ENCODE data around the gene MACROD2. TPM values are rescaled to one million over a fixed set of nuclear protein-coding genes. Genes with fewer than 3 reads are reported as not detected.

Gene MACROD2
- total and polyA plus RNA-seq, 4 donors = 13.0 to 67.1 (median 20.7) TPM

DNA sequence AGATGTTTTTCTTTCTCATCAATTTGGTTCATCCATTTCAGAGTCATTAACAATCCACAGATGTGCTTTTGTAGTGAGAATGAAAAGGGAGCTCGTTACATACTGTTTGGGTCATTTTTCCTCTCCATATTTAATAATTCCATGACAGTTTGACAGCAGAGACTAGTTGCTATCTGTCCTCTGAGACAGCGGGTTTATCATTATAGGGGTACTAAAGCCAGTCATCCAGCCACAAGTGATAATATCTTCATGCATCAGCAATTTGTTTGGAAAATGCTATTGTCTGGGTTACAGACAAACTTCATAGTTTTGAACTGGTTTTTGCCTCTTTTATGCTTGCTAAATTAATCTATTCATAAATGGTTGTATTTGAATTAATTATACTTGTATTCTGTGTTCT lies 692.7 kb downstream of the MACROD2 start:
- Histone ChIP-seq H3K9ac (ENCODE audit: insufficient read depth in 1 of 2, low read length in 2 of 2) (no peak overlapping the region), H3K9me3 (ENCODE audit: control insufficient read depth in 4 of 4, insufficient read depth in 3 of 4, low read length in 3 of 4) (peaks cover 0 to 1% (median 0%) of the 10 kb centered on the region in 4 donors), H3K36me3 (ENCODE audit: control insufficient read depth in 4 of 4, insufficient read depth in 4 of 4, low read length in 4 of 4) (no peaks in the 10 kb centered on the region), H3K27me3 (ENCODE audit: control insufficient read depth in 3 of 3, insufficient read depth in 3 of 3, low read length in 2 of 3) (no peaks in the 10 kb centered on the region), H3K27ac (ENCODE audit: low read depth in 1 of 2, low read length in 1 of 2) (no peak overlapping the region), H3K4me1 (ENCODE audit: control insufficient read depth in 5 of 5, insufficient read depth in 5 of 5, low read length in 5 of 5) (no peaks in the 10 kb centered on the region), H3K4me3 (no peak overlapping the region)
- DNase-seq (no peak), ATAC-seq (ENCODE audit: insufficient read depth, low FRiP score) (no peak)
- TF ChIP-seq, protein P1, sequence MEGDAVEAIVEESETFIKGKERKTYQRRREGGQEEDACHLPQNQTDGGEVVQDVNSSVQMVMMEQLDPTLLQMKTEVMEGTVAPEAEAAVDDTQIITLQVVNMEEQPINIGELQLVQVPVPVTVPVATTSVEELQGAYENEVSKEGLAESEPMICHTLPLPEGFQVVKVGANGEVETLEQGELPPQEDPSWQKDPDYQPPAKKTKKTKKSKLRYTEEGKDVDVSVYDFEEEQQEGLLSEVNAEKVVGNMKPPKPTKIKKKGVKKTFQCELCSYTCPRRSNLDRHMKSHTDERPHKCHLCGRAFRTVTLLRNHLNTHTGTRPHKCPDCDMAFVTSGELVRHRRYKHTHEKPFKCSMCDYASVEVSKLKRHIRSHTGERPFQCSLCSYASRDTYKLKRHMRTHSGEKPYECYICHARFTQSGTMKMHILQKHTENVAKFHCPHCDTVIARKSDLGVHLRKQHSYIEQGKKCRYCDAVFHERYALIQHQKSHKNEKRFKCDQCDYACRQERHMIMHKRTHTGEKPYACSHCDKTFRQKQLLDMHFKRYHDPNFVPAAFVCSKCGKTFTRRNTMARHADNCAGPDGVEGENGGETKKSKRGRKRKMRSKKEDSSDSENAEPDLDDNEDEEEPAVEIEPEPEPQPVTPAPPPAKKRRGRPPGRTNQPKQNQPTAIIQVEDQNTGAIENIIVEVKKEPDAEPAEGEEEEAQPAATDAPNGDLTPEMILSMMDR (IDR thresholded peaks at IDR 0.05; ENCODE audit: control extremely low read depth, extremely low read depth) = no peak
- WGBS, 2 donors = 80 to 81% methylated on average over 2 of the region's 2 CpGs

DNA sequence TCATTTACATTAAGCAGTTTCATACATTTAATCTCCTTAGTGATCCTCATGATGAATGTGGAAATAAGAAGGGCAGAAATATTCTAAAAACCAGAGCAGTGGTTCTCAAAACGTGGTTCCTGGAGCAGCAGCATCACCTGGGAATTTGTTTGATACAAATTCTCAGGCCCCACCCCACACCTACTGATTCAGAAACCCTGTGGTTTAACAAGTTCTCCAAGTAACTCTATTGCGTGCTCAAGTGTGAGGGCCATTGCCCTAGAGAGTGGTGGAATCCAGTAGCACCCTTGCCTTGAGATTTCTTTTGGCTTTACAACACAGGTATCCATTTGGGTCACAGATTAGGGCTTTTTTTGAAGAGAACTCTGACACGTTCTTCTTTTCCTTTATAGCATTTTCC lies 696.7 kb downstream of the MACROD2 start:
- TF ChIP-seq, protein P1 (IDR thresholded peaks at IDR 0.05; ENCODE audit: control extremely low read depth, extremely low read depth) = no peak
- H3K4me3 ChIP-seq = no peak overlapping the region
- DNase-seq (no peak), ATAC-seq (ENCODE audit: insufficient read depth, low FRiP score) (no peak)
- WGBS, 2 donors = 68 to 86% methylated on average over 3 of the region's 3 CpGs
- no peak overlapping the region for H3K9ac ChIP-seq (ENCODE audit: insufficient read depth in 1 of 2, low read length in 2 of 2)
- H3K36me3 ChIP-seq (ENCODE audit: control insufficient read depth in 4 of 4, insufficient read depth in 4 of 4, low read length in 4 of 4) = no peaks in the 10 kb centered on the region
- no peaks in the 10 kb centered on the region for H3K27me3 ChIP-seq (ENCODE audit: control insufficient read depth in 3 of 3, insufficient read depth in 3 of 3, low read length in 2 of 3)
- peaks cover 0 to 1% (median 0%) of the 10 kb centered on the region in 4 donors for H3K9me3 ChIP-seq (ENCODE audit: control insufficient read depth in 4 of 4, insufficient read depth in 3 of 4, low read length in 3 of 4)
- no peaks in the 10 kb centered on the region for H3K4me1 ChIP-seq (ENCODE audit: control insufficient read depth in 5 of 5, insufficient read depth in 5 of 5, low read length in 5 of 5)
- H3K27ac ChIP-seq (ENCODE audit: low read depth in 1 of 2, low read length in 1 of 2) = no peak overlapping the region

DNA sequence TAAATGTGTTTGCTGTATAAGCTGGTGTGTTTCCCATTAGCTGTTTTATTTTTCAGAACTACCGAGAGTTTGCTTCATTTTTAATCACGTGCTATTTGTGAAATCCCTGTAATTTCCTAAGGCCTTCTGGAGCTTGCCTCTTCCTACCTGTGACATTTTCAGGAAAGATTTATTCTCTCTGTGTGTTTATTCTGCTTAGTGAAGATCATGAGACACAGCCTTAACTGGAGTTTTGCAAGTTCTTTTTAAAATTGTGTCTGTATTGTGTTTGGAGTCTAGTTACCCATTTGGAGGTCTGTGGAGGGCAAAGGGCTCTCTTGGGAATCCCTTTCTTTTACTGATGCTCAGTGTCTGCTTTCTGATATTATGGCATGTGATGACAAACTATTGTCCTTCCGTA lies 701.2 kb downstream of the MACROD2 start:
- Histone ChIP-seq H3K9me3 (ENCODE audit: control insufficient read depth in 4 of 4, insufficient read depth in 3 of 4, low read length in 3 of 4) (peaks cover 0 to 1% (median 0%) of the 10 kb centered on the region in 4 donors), H3K4me1 (ENCODE audit: control insufficient read depth in 5 of 5, insufficient read depth in 5 of 5, low read length in 5 of 5) (no peaks in the 10 kb centered on the region), H3K4me3 (no peak overlapping the region), H3K27ac (ENCODE audit: low read depth in 1 of 2, low read length in 1 of 2) (no peak overlapping the region), H3K9ac (ENCODE audit: insufficient read depth in 1 of 2, low read length in 2 of 2) (no peak overlapping the region), H3K36me3 (ENCODE audit: control insufficient read depth in 4 of 4, insufficient read depth in 4 of 4, low read length in 4 of 4) (no peaks in the 10 kb centered on the region), H3K27me3 (ENCODE audit: control insufficient read depth in 3 of 3, insufficient read depth in 3 of 3, low read length in 2 of 3) (no peaks in the 10 kb centered on the region)
- no peak for DNase-seq
- TF ChIP-seq, protein P1 (IDR thresholded peaks at IDR 0.05; ENCODE audit: control extremely low read depth, extremely low read depth) = no peak
- whole genome bisulfite sequencing, 2 donors = 78 to 84% methylated on average over 3 of the region's 3 CpGs
- ATAC-seq (ENCODE audit: insufficient read depth, low FRiP score) = no peak

DNA sequence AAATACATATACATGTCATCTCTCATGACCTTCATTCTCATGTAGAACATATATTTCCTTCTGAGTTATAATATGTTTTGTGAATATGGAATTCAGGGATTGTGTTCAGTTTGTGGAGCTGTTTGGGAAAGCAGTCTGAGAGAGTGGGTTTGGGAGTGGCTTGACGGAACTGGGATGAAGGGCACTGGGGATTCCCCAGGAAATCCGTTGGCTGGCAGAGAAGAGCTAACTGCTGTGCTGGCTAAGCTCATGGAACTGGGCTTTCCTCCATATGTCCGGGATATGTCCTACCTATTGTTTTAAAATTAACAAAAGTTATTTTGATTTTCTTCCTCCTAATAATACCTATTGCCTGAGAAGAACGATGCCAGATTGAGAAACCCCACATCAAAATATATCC lies 701.6 kb downstream of the MACROD2 start:
- 55 to 69% methylated on average over 4 of the region's 4 CpGs for WGBS, 2 donors
- H3K4me3 ChIP-seq = no peak overlapping the region
- H3K9ac ChIP-seq (ENCODE audit: insufficient read depth in 1 of 2, low read length in 2 of 2) = no peak overlapping the region
- H3K4me1 ChIP-seq (ENCODE audit: control insufficient read depth in 5 of 5, insufficient read depth in 5 of 5, low read length in 5 of 5) = no peaks in the 10 kb centered on the region
- ATAC-seq (ENCODE audit: insufficient read depth, low FRiP score) (no peak), DNase-seq (no peak)
- TF ChIP-seq, protein P1 (IDR thresholded peaks at IDR 0.05; ENCODE audit: control extremely low read depth, extremely low read depth) = no peak
- no peaks in the 10 kb centered on the region for H3K9me3 ChIP-seq (ENCODE audit: control insufficient read depth in 4 of 4, insufficient read depth in 3 of 4, low read length in 3 of 4)
- H3K36me3 ChIP-seq (ENCODE audit: control insufficient read depth in 4 of 4, insufficient read depth in 4 of 4, low read length in 4 of 4) = no peaks in the 10 kb centered on the region
- H3K27me3 ChIP-seq (ENCODE audit: control insufficient read depth in 3 of 3, insufficient read depth in 3 of 3, low read length in 2 of 3) = no peaks in the 10 kb centered on the region
- H3K27ac ChIP-seq (ENCODE audit: low read depth in 1 of 2, low read length in 1 of 2) = no peak overlapping the region

Data from lung (tissue), 12 donors.